Gastroesophageal sphincter (tissue), 4 donors: ENCODE results near the gene F3. TPM values are rescaled to one million over a fixed set of nuclear protein-coding genes. Genes with fewer than 3 reads are reported as not detected.

Source experiments
- ATAC-seq: fragments of 150-250 bp; one replicate; pipeline ENCODE4 v1.9.1; 2016; ENCODE audit warnings: mild to moderate bottlenecking, moderate library complexity
- H3K27ac ChIP-seq, 4 donors: fragments of 200-600 bp; sonication (generic) in 3 of 4; 1 replicate in 3 of 4; 2 replicates in 1 of 4; pipeline ENCODE4 v1.5.1; 2016 to 2019
- H3K27me3 ChIP-seq: fragments of 200-600 bp; sonication (generic); one replicate; pipeline ENCODE4 v1.5.1; 2019
- H3K36me3 ChIP-seq, 2 donors: fragments of 200-600 bp; sonication (generic); one replicate each; pipeline ENCODE4 v1.5.1; 2019; ENCODE audit warnings: control low read depth in 1 of 2
- H3K4me1 ChIP-seq, 3 donors: fragments of 200-600 bp; sonication (generic); 1 replicate in 2 of 3; 2 replicates in 1 of 3; pipeline ENCODE4 v1.5.1; 2016 to 2019; ENCODE audit warnings: control low read depth in 2 of 3
- H3K4me3 ChIP-seq, 2 donors: fragments of 200-600 bp; sonication (generic); one replicate each; pipeline ENCODE4 v1.5.1; 2019; ENCODE audit warnings: mild to moderate bottlenecking in 1 of 2, moderate library complexity in 1 of 2
- H3K9me3 ChIP-seq, 3 donors: fragments of 200-600 bp; sonication (generic); one replicate each; pipeline ENCODE4 v1.5.1; 2017 to 2019; ENCODE audit warnings: control low read depth in 2 of 3
- EP300 ChIP-seq: sonication (generic); formaldehyde crosslinking; IDR thresholded peaks from one replicate; pipeline ENCODE4 v1.6.1; 2017; ENCODE audit warnings: antibody characterized with exemption, mild to moderate bottlenecking
- POLR2A ChIP-seq, 2 donors: fragments of 450-650 bp; IDR thresholded peaks; one replicate each; pipeline ENCODE4 v1.6.1; 2017; ENCODE audit warnings: antibody characterized with exemption in 2 of 2, mild to moderate bottlenecking in 2 of 2, moderate library complexity in 1 of 2
- POLR2AphosphoS5 ChIP-seq: sonication (generic); formaldehyde crosslinking; IDR thresholded peaks from one replicate; pipeline ENCODE4 v1.6.1; 2017; ENCODE audit warnings: antibody characterized with exemption
- WGBS, 2 donors: methylation state at CpG; one replicate each; pipeline ENCODE4 v1.1.5; 2018; ENCODE audit warnings: low coverage in 1 of 2; 5-methylcytosine and 5-hydroxymethylcytosine counted together
- total RNA-seq, 4 donors: library from RNA; depleted of rRNA; stranded (reverse); fragments of >200 nt; gene quantifications; one replicate each; pipeline ENCODE4 v1.1.0, GENCODE V29; 2016
- TF ChIP-seq, protein P1 (sequence below), 4 experiments: fragments of 200-600 bp in 2 of 4; fragments of 450-650 bp in 2 of 4; sonication (generic) in 1 of 4; IDR thresholded peaks; one replicate each; pipeline ENCODE4 v1.5.1; 2017 to 2019; ENCODE audit warnings: antibody characterized with exemption in 4 of 4, mild to moderate bottlenecking in 2 of 4, moderate library complexity in 2 of 4

F3 gene
- total RNA-seq, 4 donors from 2014 or later: 15.4 to 110 (median 19.0) TPM

- no peaks in the 10 kb centered on the region for H3K9me3 ChIP-seq
- TF ChIP-seq POLR2AphosphoS5: peak; percentile 96
- peak; percentile 62 for TF ChIP-seq EP300
- TF ChIP-seq, protein P1, sequence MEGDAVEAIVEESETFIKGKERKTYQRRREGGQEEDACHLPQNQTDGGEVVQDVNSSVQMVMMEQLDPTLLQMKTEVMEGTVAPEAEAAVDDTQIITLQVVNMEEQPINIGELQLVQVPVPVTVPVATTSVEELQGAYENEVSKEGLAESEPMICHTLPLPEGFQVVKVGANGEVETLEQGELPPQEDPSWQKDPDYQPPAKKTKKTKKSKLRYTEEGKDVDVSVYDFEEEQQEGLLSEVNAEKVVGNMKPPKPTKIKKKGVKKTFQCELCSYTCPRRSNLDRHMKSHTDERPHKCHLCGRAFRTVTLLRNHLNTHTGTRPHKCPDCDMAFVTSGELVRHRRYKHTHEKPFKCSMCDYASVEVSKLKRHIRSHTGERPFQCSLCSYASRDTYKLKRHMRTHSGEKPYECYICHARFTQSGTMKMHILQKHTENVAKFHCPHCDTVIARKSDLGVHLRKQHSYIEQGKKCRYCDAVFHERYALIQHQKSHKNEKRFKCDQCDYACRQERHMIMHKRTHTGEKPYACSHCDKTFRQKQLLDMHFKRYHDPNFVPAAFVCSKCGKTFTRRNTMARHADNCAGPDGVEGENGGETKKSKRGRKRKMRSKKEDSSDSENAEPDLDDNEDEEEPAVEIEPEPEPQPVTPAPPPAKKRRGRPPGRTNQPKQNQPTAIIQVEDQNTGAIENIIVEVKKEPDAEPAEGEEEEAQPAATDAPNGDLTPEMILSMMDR (IDR thresholded peaks at IDR 0.05): no peak
- no peaks in the 10 kb centered on the region for H3K27me3 ChIP-seq
- no peaks in the 10 kb centered on the region for H3K4me1 ChIP-seq
- ATAC-seq: no peak
- 60 to 87% methylated on average over 3 to 5 of the region's 5 CpGs for WGBS, 2 donors
- H3K27ac ChIP-seq: peak overlapping the region in 2 of 4 donors; percentile 32 to 48
- H3K36me3 ChIP-seq: no peaks in the 10 kb centered on the region
- H3K4me3 ChIP-seq: no peak overlapping the region
These were observed 9.3 kb upstream of the F3 start for GRCh38 chr1:94550800-94551241.

DNA sequence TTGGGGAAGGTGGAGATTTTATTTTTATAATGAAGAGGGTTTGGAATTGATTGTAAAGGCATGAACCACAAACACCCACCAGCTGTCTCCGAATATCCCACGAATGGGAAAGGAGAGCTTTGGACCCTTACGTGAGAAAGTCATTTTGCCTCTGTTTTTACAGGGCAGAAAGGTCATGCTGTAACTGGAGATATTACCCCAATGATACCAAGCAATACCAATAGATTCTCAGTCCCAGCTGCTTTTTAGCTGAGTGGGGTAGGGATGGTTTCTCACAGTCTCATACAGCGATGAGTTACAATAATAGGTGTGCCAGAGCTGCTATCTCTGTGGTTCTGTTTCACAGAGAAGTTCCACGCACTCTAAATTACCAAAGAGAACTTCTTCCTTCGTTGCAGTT, 8.8 kb upstream of the F3 start:
- Histone ChIP-seq H3K27ac (peak overlapping the region in 2 of 4 donors; percentile 32 to 48), H3K27me3 (no peaks in the 10 kb centered on the region), H3K4me3 (no peak overlapping the region), H3K36me3 (no peaks in the 10 kb centered on the region), H3K9me3 (no peaks in the 10 kb centered on the region), H3K4me1 (no peaks in the 10 kb centered on the region)
- ATAC-seq: no peak
- no peak for TF ChIP-seq POLR2AphosphoS5
- TF ChIP-seq, protein P1 (IDR thresholded peaks at IDR 0.05): no peak
- no peak for TF ChIP-seq POLR2A (IDR thresholded peaks at IDR 0.05)
- TF ChIP-seq EP300: no peak
- 87 to 89% methylated on average over 4 to 6 of the region's 6 CpGs for WGBS, 2 donors

- no peaks in the 10 kb centered on the region for H3K27me3 ChIP-seq
- no peaks in the 10 kb centered on the region for H3K9me3 ChIP-seq
- H3K4me1 ChIP-seq: peaks cover 0 to 2% (median 0%) of the 10 kb centered on the region in 3 donors
- no peak for ATAC-seq
- 78 to 90% methylated on average over 2 to 5 of the region's 5 CpGs for WGBS, 2 donors
- H3K27ac ChIP-seq: no peak overlapping the region
- no peaks in the 10 kb centered on the region for H3K36me3 ChIP-seq
- no peak overlapping the region for H3K4me3 ChIP-seq
- TF ChIP-seq POLR2A (IDR thresholded peaks at IDR 0.05) (no peak), EP300 (no peak), POLR2AphosphoS5 (no peak)
- TF ChIP-seq, protein P1 (IDR thresholded peaks at IDR 0.05): no peak
These were observed 8.1 kb upstream of the F3 start for GRCh38 chr1:94549706-94550105.

GRCh38 chr1:94544706-94545490, 3.3 kb upstream of the F3 start:
- ATAC-seq: peak; percentile 42
- WGBS, 2 donors: 66 to 86% methylated on average over 4 of the region's 4 CpGs
- H3K4me3 ChIP-seq: no peak overlapping the region

More at GRCh38 chr1:94544706-94545490, 3.3 kb upstream of the F3 start:
- Histone ChIP-seq H3K4me1 (peaks cover 0 to 39% (median 9%) of the 10 kb centered on the region in 3 donors), H3K27me3 (peaks cover 17% of the 10 kb centered on the region), H3K27ac (peak overlapping the region in 3 of 4 donors; percentile 9 to 61 (median 44)), H3K9me3 (no peaks in the 10 kb centered on the region), H3K36me3 (no peaks in the 10 kb centered on the region)
- no peak for TF ChIP-seq EP300
- TF ChIP-seq, protein P1 (IDR thresholded peaks at IDR 0.05): no peak
- peak; percentile 91 for TF ChIP-seq POLR2AphosphoS5
